GM18526 (cell line): ENCODE results near the gene SH3PXD2A.

ENCODE experiments used
- POLR2A ChIP-seq: IDR thresholded peaks from 3 replicates; pipeline ENCODE4 v1.6.1; 2011; ENCODE audit not compliant: insufficient read length; ENCODE audit errors: extremely low read depth

Gene SH3PXD2A

DNA sequence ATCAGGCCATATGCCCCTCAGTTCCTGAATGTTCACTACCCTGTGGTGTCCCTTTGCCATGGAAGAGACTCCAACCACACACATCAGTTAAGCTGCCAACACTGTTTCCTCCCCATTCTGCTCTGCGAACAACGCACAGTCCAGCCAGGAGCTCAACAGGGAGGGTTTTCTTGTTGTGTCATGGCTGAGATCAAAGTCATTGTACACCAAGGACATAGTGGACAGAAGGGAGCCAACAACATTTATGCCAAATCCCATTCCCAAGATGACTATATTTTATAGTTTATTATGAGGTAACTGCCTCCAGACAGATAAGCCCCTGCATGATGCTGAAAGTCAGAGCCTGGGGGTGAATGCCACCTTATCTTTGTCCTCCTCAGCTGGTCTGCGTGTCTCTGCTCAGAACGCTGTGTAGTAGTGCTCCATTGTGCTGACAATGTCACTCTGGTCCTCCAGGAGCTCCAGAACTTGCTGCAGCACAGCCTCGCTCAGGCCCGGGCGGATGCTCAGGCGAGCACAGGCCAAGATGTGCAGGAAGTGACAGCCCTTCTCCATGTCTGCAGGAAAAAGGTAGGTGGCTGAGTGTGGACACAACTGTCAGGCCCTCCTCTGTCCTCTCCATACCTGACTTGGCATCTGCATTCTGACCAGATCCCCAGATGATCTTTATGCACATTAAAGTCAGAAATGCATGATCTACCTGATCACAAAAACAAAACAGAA lies 27.1 kb upstream of the SH3PXD2A start:
- TF ChIP-seq POLR2A: no peak

DNA sequence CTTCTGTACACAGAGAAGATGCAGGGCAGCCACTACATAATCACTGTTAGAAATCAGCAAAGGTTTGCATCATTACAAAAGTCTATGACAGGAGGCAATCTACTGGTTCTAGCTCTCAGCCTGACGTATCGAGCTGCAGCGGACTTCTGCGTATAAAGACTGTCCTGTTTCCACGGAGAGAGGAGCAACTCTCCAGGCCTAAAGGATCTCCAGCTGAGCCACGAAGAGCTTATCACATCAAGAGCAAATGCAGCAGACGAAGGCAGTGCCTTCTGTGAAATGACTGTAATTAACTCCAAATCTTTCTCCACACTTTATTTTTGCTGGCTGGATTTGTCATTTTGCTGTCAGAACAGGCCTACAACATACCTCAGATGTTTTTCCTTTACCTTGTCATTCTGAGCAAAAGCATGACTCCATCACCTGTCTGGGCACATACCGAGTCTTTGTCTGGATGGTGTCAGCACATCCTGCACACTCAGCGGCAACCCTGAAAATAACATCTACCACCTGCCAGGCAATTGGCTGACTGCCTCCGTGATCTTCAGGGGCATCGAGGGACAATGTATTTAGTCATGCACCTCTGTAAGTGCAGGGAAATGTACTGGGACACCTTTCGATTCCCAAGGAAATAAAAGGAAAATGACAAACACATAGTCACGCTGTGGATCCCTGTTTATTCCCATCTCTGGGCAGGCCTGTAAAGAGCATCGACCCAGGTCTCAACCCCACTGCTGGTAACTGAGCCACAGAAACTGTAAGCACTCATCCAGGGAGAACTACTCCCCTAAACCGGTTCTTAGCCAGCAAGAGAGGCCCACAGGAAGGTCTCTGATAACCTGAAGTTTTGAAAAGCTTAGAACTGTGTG lies 26.3 kb upstream of the SH3PXD2A start:
- TF ChIP-seq POLR2A: no peak

DNA sequence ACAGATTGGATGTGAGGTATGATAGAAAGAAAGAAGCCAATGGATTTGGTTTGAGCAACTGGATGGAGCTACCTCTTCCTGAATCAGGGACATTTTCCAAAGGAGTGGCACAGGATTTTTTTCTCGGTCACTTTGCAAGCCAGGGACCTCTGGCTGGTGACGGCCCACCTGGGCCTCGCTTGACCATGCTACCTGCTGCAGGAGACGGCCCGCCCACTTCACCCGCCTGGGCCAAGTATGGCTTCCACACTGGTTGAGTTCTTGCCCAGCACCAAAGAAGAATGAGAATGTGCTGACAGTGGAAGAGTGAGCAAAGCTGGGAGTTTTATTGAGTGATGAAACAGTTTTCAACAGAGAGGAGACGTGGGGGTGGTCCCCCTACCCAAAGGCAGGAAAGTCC lies 24.5 kb upstream of the SH3PXD2A start:
- no peak for TF ChIP-seq POLR2A

DNA sequence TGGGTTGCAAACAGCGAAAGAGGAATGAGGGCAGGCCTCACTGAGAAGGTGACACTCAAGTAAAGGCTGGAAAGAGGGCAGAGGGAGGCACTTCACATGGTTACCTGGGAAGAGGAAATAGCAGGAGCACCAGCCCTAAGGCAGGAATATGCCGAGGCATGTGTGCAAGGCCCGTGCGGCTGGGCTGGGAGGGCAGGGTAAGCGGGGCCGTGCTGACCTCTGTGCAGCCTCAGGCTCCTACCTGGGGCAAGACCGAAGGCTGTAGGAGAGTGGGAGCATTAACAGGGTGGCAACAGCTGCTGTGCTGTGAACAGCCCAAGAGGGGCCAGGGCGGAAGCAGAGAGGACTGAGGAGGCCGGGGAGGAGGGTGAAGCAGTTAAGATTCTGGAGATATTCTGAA lies 24.0 kb upstream of the SH3PXD2A start:
- no peak for TF ChIP-seq POLR2A

DNA sequence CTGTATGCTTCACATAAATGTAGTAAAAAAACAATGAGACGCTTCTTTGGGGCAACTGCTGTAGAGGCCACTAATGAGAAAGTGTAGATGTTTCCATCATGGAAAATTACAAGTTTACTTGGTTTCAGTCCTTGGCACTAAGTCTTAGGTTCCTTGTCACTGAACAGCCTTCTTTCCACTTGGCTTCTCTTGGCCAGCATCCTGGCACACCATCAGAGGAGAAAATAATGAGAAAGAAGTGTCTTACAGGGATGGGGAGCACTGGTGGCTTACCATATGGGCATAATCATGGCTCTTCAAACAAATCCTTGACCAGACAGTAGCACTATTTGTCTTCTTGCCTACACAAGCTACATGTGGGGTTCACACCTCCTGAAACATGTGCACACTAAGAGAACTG lies 22.5 kb upstream of the SH3PXD2A start:
- TF ChIP-seq POLR2A: no peak

GRCh38 chr10:103876155-103876554 lies 20.8 kb upstream of the SH3PXD2A start:
- no peak for TF ChIP-seq POLR2A

DNA sequence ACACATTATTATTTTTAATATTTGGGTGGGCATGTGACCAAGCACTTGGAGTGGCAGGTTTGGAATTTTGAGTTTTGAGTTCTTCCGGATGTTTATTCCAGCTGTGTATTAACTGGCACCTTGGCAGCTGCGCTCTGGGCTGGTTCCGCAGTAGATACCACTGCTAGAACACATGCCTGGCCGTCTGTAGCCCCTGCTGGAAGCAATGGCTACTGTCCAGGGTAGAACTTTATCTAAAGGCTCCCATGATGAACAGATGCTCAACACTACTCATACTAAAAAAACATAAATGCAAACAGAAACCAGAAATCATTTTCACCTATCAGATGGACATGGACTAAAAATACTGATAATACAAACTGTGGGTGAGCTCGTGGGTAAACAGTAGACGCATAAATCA lies 19.4 kb upstream of the SH3PXD2A start:
- TF ChIP-seq POLR2A: no peak

DNA sequence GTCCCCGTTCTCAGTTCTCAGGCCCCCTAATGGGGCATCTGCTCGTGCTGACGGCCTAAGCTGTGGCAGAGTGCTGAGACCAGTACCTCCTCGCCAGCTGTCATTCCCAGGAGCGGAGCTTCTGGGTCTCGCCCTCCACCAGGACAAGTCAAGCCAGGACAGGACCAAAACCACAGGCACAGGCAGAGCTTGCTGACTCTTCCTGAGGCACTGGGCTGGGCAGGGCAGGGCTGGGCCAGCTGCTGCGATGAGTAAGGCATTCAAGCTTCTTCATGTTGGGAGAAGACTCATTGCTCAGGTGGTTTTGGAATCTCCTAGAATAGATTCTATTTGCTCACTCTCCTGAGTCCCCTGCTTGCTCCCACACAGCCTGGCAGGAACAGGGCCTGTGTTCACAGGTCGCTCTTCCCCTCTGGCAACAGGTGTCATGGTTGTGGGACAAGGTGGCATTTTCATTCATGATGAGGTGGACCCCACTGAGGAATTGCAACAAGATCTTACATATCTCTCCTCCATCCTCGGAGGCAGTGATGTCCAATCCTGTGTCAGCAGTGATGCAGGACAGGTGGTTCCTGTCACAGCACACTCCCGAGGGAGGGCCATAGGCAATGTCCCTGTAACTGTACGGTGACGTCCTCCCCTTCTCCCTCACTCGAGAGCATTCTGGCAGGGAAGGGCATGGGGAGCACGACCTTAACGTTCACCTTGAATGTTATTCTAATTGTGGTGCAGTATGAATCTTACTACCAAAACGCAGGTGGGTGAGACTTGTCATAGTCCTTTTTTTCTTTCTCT lies 17.0 kb upstream of the SH3PXD2A start:
- TF ChIP-seq POLR2A: no peak

DNA sequence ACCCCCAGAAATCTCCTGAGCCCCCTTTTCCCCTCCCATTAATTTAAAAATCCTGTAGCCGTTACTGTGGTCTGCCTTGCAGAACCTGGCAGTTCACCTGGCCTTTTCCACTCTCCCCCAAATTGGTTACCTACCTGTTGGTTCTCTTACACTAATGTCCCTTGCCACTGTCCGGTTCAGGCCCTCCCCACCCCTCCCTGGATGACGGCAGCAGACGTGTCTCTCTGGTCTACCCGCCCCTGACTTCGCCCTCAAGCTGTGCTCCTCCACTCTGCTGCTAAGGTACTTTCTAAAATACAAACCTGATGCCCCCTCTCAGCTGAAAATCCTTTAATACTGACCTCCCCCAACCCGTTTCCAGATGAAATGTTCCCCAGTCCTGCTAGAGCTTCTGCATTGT lies 15.6 kb upstream of the SH3PXD2A start:
- no peak for TF ChIP-seq POLR2A

- TF ChIP-seq POLR2A: no peak
Observed at GRCh38 chr10:103870516-103870915, 15.1 kb upstream of the SH3PXD2A start.

DNA sequence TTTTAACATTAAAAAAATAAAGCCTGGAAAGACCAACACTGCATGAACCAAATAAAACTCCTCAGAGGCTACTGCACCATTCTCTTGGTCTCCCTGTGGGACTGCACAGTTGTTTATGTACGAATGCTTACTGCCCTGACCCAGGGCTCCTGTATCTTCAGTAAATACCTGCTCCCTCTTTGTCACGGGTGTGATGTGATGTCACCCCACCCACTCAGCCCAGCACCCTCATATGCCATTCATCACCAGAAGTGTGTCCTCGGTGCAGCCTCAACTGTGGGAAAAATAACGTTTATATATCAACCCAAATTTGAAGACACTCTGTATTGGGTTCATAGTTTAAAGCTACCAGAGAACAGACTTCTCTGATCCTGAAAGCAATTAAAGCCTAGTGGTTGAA lies 14.0 kb upstream of the SH3PXD2A start:
- no peak for TF ChIP-seq POLR2A

DNA sequence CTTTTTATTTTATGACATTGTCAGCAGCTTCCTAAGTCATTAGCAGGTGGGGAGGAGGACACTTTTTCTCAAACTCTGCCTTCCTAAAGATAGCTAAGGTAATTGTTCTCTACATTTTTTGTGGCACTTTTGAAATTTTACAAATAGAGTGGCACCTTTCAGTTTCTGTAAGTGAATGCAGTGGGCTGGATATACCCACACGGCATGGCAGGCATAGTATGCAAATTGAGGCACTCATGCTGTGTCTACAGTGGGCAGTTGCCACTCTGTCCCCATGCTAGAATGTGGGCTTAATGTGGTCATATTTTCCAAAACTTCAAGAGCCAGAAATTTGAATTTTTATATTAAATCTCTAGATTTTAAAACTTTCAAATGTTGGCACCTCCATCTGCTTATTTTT lies 12.8 kb upstream of the SH3PXD2A start:
- no peak for TF ChIP-seq POLR2A

- no peak for TF ChIP-seq POLR2A
Observed at GRCh38 chr10:103861505-103861904, 6.1 kb upstream of the SH3PXD2A start.

GRCh38 chr10:103859161-103860086 lies 4.0 kb upstream of the SH3PXD2A start:
- TF ChIP-seq POLR2A: no peak

- TF ChIP-seq POLR2A: no peak
Observed at GRCh38 chr10:103858360-103858759, 3.0 kb upstream of the SH3PXD2A start.

GRCh38 chr10:103856797-103857170 lies 1.4 kb upstream of the SH3PXD2A start:
- TF ChIP-seq POLR2A: no peak
